Measurements from ENCODE around the gene NTM.

Gene NTM

GRCh38 chr11:132046288-132046865 lies 676.0 kb downstream of the NTM start (continued):
- TF ChIP-seq, protein P1, sequence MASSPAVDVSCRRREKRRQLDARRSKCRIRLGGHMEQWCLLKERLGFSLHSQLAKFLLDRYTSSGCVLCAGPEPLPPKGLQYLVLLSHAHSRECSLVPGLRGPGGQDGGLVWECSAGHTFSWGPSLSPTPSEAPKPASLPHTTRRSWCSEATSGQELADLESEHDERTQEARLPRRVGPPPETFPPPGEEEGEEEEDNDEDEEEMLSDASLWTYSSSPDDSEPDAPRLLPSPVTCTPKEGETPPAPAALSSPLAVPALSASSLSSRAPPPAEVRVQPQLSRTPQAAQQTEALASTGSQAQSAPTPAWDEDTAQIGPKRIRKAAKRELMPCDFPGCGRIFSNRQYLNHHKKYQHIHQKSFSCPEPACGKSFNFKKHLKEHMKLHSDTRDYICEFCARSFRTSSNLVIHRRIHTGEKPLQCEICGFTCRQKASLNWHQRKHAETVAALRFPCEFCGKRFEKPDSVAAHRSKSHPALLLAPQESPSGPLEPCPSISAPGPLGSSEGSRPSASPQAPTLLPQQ (tag by site-specific recombination; IDR thresholded peaks at IDR 0.05) = no peak
- TF ChIP-seq ZBTB26 (tag by site-specific recombination; optimal IDR thresholded peaks at IDR 0.05) (no peak), ZNF433 (tag by site-specific recombination; IDR thresholded peaks at IDR 0.05; ENCODE audit: low read depth) (no peak), ZNF561 (tag by site-specific recombination; IDR thresholded peaks at IDR 0.05; ENCODE audit: borderline replicate concordance) (no peak)
- TF ChIP-seq, protein P2, sequence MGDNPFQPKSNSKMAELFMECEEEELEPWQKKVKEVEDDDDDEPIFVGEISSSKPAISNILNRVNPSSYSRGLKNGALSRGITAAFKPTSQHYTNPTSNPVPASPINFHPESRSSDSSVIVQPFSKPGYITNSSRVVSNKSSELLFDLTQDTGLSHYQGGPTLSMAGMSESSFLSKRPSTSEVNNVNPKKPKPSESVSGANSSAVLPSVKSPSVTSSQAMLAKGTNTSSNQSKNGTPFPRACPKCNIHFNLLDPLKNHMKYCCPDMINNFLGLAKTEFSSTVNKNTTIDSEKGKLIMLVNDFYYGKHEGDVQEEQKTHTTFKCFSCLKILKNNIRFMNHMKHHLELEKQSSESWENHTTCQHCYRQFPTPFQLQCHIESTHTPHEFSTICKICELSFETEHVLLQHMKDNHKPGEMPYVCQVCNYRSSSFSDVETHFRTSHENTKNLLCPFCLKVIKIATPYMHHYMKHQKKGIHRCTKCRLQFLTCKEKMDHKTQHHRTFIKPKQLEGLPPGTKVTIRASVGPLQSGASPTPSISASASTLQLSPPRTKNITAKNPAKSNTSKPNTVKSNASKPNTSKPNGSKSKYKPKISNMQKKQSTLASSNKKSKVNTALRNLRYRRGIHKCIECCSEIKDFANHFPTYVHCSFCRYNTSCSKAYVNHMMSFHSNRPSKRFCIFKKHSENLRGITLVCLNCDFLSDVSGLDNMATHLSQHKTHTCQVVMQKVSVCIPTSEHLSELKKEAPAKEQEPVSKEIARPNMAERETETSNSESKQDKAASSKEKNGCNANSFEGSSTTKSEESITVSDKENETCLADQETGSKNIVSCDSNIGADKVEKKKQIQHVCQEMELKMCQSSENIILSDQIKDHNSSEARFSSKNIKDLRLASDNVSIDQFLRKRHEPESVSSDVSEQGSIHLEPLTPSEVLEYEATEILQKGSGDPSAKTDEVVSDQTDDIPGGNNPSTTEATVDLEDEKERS (tag by site-specific recombination; IDR thresholded peaks at IDR 0.05) = no peak

DNA sequence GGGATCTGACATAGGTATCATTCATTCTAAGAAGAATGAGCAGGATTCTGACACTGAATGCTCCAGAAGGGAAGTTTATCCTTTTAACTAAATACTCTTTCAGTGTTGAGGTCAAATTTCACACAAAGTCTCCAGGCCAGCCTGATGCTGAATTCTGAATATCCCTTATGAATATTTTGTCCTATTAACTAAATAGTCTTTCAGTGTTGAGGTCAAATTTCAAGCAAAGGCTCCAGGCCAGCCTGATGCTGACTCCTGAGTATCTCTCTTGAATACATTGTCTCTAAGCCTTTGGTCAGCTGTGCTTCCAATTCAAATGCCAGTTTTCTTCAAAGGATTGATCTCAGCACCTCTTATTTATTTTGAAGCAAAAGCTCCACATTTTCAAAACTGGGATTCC lies 676.8 kb downstream of the NTM start:
- no peak overlapping the region for H3K27ac ChIP-seq (ENCODE audit: extremely low read depth, low read depth, low read length)
- no peaks in the 10 kb centered on the region for H3K4me1 ChIP-seq (ENCODE audit: control insufficient read depth, insufficient read depth, low read length)
- ChIA-PET CTCF (no interaction called here), POLR2A (no interaction called here)
- H3K36me3 ChIP-seq (ENCODE audit: control insufficient read depth in 2 of 2, insufficient read depth in 1 of 2, low read length in 2 of 2) = no peaks in the 10 kb centered on the region
- H3K4me3 ChIP-seq (ENCODE audit: low read depth, low read length) = no peak overlapping the region
- no peaks in the 10 kb centered on the region for H3K9me3 ChIP-seq (ENCODE audit: control insufficient read depth, insufficient read depth, low read depth, low read length)
- no peak for TF ChIP-seq ZNF510 (tag by site-specific recombination; IDR thresholded peaks at IDR 0.05; ENCODE audit: insufficient replicate concordance)
- TF ChIP-seq HOXC10 (CRISPR knock-in tag; IDR thresholded peaks at IDR 0.05) = no peak
- no peak for TF ChIP-seq ZNF341 (tag by site-specific recombination; IDR thresholded peaks at IDR 0.05; ENCODE audit: low read depth)
- TF ChIP-seq ZNF416 (tag by site-specific recombination; IDR thresholded peaks at IDR 0.05) = no peak
- TF ChIP-seq ZXDB (tag by site-specific recombination; IDR thresholded peaks at IDR 0.05) = no peak
- no peak for TF ChIP-seq ZNF768 (tag by site-specific recombination; IDR thresholded peaks at IDR 0.05)
- TF ChIP-seq ZBTB17 (tag by site-specific recombination; IDR thresholded peaks at IDR 0.05) = no peak
- no peak for TF ChIP-seq IKZF3 (tag by site-specific recombination; IDR thresholded peaks at IDR 0.05)
- TF ChIP-seq, protein P3, sequence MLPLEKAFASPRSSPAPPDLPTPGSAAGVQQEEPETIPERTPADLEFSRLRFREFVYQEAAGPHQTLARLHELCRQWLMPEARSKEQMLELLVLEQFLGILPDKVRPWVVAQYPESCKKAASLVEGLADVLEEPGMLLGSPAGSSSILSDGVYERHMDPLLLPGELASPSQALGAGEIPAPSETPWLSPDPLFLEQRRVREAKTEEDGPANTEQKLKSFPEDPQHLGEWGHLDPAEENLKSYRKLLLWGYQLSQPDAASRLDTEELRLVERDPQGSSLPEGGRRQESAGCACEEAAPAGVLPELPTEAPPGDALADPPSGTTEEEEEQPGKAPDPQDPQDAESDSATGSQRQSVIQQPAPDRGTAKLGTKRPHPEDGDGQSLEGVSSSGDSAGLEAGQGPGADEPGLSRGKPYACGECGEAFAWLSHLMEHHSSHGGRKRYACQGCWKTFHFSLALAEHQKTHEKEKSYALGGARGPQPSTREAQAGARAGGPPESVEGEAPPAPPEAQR (tag by site-specific recombination; IDR thresholded peaks at IDR 0.05) = no peak
- TF ChIP-seq ZNF221 (tag by site-specific recombination; IDR thresholded peaks at IDR 0.05; ENCODE audit: borderline replicate concordance) = no peak
- no peak for TF ChIP-seq ZSCAN30 (tag by site-specific recombination; IDR thresholded peaks at IDR 0.05)
- TF ChIP-seq, protein P4, sequence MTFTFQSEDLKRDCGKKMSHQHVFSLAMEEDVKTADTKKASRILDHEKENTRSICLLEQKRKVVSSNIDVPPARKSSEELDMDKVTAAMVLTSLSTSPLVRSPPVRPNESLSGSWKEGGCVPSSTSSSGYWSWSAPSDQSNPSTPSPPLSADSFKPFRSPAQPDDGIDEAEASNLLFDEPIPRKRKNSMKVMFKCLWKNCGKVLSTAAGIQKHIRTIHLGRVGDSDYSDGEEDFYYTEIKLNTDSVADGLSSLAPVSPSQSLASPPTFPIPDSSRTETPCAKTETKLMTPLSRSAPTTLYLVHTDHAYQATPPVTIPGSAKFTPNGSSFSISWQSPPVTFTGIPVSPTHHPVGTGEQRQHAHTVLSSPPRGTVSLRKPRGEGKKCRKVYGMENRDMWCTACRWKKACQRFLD (tag by site-specific recombination; IDR thresholded peaks at IDR 0.05) = no peak
- no peak for TF ChIP-seq PRDM2 (tag by site-specific recombination; IDR thresholded peaks at IDR 0.05; ENCODE audit: borderline replicate concordance)

Measured in HEK293 (cell line).